Fibroblast of pulmonary artery (primary cell): Measurements from ENCODE around the gene NUTM1.

ENCODE experiments used
- DNase-seq: peaks from one replicate; pipeline ENCODE4 v3.0.0-alpha.2; 2010; ENCODE audit warnings: low read depth
- H3K4me3 ChIP-seq: replicated peaks from 2 replicates; pipeline ENCODE4 v1.5.1; 2011; ENCODE audit warnings: low read depth, mild to moderate bottlenecking, control low read depth, low read length, moderate library complexity
- CTCF ChIP-seq: IDR thresholded peaks from 2 replicates; pipeline ENCODE4 v1.5.1; 2011; ENCODE audit warnings: mild to moderate bottlenecking, control low read depth, low read length, inconsistent platforms; ENCODE audit errors: missing control alignments

Gene NUTM1, protein sequence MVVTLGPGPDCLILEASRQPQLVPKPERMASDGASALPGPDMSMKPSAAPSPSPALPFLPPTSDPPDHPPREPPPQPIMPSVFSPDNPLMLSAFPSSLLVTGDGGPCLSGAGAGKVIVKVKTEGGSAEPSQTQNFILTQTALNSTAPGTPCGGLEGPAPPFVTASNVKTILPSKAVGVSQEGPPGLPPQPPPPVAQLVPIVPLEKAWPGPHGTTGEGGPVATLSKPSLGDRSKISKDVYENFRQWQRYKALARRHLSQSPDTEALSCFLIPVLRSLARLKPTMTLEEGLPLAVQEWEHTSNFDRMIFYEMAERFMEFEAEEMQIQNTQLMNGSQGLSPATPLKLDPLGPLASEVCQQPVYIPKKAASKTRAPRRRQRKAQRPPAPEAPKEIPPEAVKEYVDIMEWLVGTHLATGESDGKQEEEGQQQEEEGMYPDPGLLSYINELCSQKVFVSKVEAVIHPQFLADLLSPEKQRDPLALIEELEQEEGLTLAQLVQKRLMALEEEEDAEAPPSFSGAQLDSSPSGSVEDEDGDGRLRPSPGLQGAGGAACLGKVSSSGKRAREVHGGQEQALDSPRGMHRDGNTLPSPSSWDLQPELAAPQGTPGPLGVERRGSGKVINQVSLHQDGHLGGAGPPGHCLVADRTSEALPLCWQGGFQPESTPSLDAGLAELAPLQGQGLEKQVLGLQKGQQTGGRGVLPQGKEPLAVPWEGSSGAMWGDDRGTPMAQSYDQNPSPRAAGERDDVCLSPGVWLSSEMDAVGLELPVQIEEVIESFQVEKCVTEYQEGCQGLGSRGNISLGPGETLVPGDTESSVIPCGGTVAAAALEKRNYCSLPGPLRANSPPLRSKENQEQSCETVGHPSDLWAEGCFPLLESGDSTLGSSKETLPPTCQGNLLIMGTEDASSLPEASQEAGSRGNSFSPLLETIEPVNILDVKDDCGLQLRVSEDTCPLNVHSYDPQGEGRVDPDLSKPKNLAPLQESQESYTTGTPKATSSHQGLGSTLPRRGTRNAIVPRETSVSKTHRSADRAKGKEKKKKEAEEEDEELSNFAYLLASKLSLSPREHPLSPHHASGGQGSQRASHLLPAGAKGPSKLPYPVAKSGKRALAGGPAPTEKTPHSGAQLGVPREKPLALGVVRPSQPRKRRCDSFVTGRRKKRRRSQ

GRCh38 chr15:34342737-34343575, at the start of gene NUTM1, which contains the start of gene NOP10:
TSS of gene NUTM1 (plus strand) at chr15:34343315. CDS start at chr15:34343697, 382 bp downstream.
TSS of gene NOP10 (minus strand) at chr15:34343136. CDS start at chr15:34343073, 63 bp downstream.
- TF ChIP-seq CTCF = peak; percentile 96
- peak within 1 kb of the TSS; percentile 98 for H3K4me3 ChIP-seq
- peak; percentile 96 for DNase-seq

DNA sequence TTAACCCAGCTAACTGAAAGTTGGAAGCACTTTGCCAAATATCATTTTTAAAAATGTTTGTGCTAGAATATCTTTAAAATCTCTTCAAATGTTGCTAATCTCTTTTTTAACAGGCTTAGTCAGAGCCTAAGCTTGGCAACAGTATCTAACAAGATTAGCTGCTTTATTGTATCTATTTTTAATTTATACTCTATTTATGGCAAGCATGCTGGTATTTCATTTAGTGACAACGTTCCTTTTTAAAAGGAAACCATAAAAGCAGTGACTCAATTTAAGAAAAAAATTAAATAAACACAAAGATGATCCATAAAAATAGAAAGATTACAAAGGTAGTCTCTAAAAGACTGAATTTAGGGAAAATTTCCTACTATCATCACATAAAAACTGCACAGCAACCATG, 46.1 kb upstream of the NUTM1 start:
- DNase-seq = no peak
- TF ChIP-seq CTCF = no peak
- no peak overlapping the region for H3K4me3 ChIP-seq

- H3K4me3 ChIP-seq = no peak overlapping the region
- no peak for DNase-seq
- TF ChIP-seq CTCF = no peak
These were observed 42.1 kb upstream of the NUTM1 start for GRCh38 chr15:34301058-34301457.

GRCh38 chr15:34304613-34305012, 38.5 kb upstream of the NUTM1 start:
- TF ChIP-seq CTCF = no peak
- DNase-seq = peak; percentile 69
- H3K4me3 ChIP-seq = no peak overlapping the region

DNA sequence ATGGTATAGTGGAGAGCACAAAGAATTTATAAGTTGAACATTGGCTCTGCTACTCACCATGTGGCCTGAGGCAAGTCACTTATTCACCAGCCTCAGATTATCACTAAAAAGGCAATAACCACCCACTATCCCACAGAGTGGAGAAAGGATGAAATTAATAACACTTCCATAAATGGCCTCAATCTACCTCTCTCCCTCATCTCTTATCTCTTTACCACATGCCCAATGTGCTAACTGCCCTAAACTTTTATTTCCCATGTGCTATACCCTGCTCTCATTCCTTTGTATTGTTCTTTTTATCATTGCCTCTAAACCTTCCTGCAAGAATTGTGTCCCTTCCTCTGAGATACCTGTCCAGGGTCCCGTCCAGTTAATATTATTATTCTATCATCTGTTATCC, 31.6 kb upstream of the NUTM1 start:
- DNase-seq = no peak
- no peak overlapping the region for H3K4me3 ChIP-seq
- no peak for TF ChIP-seq CTCF
